A673 (cell line): ENCODE measurements around the gene OPRM1.

ENCODE experiments used
- EZH2 ChIP-seq: fragments of 200-600 bp; sonication (generic); IDR thresholded peaks from 2 replicates; pipeline ENCODE4 v1.6.1; 2017; ENCODE audit warnings: borderline replicate concordance, low read depth, mild to moderate bottlenecking, mixed read lengths, antibody characterized with exemption, low read length; ENCODE audit not compliant: poor library complexity, severe bottlenecking
- TF ChIP-seq, protein P1 (sequence below): fragments of 300-800, 200-600 bp; sonication (generic); conservative IDR thresholded peaks from 2 replicates; pipeline ENCODE4 v1.5.1; 2017; ENCODE audit warnings: low read depth, mild to moderate bottlenecking, antibody characterized with exemption, low read length, moderate library complexity, mixed read lengths

GRCh38 chr6:154057098-154057497 lies 18.1 kb downstream of the OPRM1 start:
- TF ChIP-seq, protein P1, sequence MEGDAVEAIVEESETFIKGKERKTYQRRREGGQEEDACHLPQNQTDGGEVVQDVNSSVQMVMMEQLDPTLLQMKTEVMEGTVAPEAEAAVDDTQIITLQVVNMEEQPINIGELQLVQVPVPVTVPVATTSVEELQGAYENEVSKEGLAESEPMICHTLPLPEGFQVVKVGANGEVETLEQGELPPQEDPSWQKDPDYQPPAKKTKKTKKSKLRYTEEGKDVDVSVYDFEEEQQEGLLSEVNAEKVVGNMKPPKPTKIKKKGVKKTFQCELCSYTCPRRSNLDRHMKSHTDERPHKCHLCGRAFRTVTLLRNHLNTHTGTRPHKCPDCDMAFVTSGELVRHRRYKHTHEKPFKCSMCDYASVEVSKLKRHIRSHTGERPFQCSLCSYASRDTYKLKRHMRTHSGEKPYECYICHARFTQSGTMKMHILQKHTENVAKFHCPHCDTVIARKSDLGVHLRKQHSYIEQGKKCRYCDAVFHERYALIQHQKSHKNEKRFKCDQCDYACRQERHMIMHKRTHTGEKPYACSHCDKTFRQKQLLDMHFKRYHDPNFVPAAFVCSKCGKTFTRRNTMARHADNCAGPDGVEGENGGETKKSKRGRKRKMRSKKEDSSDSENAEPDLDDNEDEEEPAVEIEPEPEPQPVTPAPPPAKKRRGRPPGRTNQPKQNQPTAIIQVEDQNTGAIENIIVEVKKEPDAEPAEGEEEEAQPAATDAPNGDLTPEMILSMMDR, result no peak
- no peak for TF ChIP-seq EZH2
